Measurements from ENCODE around the gene PPP6R1. TPM values are rescaled to one million over a fixed set of nuclear protein-coding genes. Genes with fewer than 3 reads are reported as not detected.

PPP6R1 gene
- total and polyA plus RNA-seq, 12 donors, result 28.9 to 116 (median 74.9) TPM

- intact Hi-C loops (cut with DNase I), result no loop called here
- no peaks in the 10 kb centered on the region for H3K4me1 ChIP-seq (replicated peaks in 1 of 2)
- peaks cover 0 to 30% of the 10 kb centered on the region in 2 donors for H3K36me3 ChIP-seq (replicated peaks in 1 of 2)
- H3K27ac ChIP-seq, result no peak overlapping the region
- TF ChIP-seq CTCF (IDR thresholded peaks at IDR 0.05) (no peak), POLR2A (IDR thresholded peaks at IDR 0.05) (no peak)
- no peak for DNase-seq
- no peaks in the 10 kb centered on the region for H3K9me3 ChIP-seq (replicated peaks in 1 of 3)
- 69 to 82% (median 77%) methylated on average over 3 to 5 of the region's 5 CpGs for WGBS, 4 donors
- H3K4me3 ChIP-seq, result no peak overlapping the region
- H3K27me3 ChIP-seq, result no peaks in the 10 kb centered on the region
Measured at GRCh38 chr19:55198651-55199050, 60.2 kb downstream of the PPP6R1 start.

- peaks cover 0 to 29% of the 10 kb centered on the region in 2 donors for H3K36me3 ChIP-seq (replicated peaks in 1 of 2)
- intact Hi-C loops (cut with DNase I), result no loop called here
- no peak overlapping the region for H3K4me3 ChIP-seq
- WGBS, 4 donors, result 76 to 82% (median 80%) methylated on average over 4 of the region's 4 CpGs
- H3K4me1 ChIP-seq (replicated peaks in 1 of 2), result no peaks in the 10 kb centered on the region
- TF ChIP-seq POLR2A (IDR thresholded peaks at IDR 0.05) (no peak), CTCF (IDR thresholded peaks at IDR 0.05) (no peak)
- no peak overlapping the region for H3K27ac ChIP-seq
- no peak for DNase-seq
- H3K27me3 ChIP-seq, result no peaks in the 10 kb centered on the region
- no peaks in the 10 kb centered on the region for H3K9me3 ChIP-seq (replicated peaks in 1 of 3)
Measured at GRCh38 chr19:55197528-55197927, 61.3 kb downstream of the PPP6R1 start.

GRCh38 chr19:55196803-55197202 is 62.0 kb downstream of the PPP6R1 start:
- Histone ChIP-seq H3K27me3 (no peaks in the 10 kb centered on the region), H3K4me1 (replicated peaks in 1 of 2) (no peaks in the 10 kb centered on the region), H3K4me3 (no peak overlapping the region), H3K9me3 (replicated peaks in 1 of 3) (no peaks in the 10 kb centered on the region), H3K36me3 (replicated peaks in 1 of 2) (peaks cover 0 to 22% of the 10 kb centered on the region in 2 donors), H3K27ac (no peak overlapping the region)
- no peak for DNase-seq
- WGBS, 4 donors, result 87 to 96% (median 90%) methylated on average over 10 of the region's 10 CpGs
- no peak for TF ChIP-seq CTCF (IDR thresholded peaks at IDR 0.05)
- TF ChIP-seq POLR2A (IDR thresholded peaks at IDR 0.05), result no peak
- intact Hi-C loops (cut with DNase I), result no loop called here

- intact Hi-C loops (cut with DNase I), result no loop called here
- no peaks in the 10 kb centered on the region for H3K27me3 ChIP-seq
- no peak for TF ChIP-seq POLR2A (IDR thresholded peaks at IDR 0.05)
- no peak for TF ChIP-seq CTCF (IDR thresholded peaks at IDR 0.05)
Measured at GRCh38 chr19:55193481-55193880, 65.3 kb downstream of the PPP6R1 start.

More at GRCh38 chr19:55193481-55193880, 65.3 kb downstream of the PPP6R1 start:
- no peak for DNase-seq
- Histone ChIP-seq H3K4me3 (no peak overlapping the region), H3K9me3 (replicated peaks in 1 of 3) (no peaks in the 10 kb centered on the region), H3K27ac (no peak overlapping the region), H3K4me1 (replicated peaks in 1 of 2) (no peaks in the 10 kb centered on the region), H3K36me3 (replicated peaks in 1 of 2) (peaks cover 0 to 3% of the 10 kb centered on the region in 2 donors)
- WGBS, 4 donors, result 80 to 88% (median 83%) methylated on average over 12 of the region's 12 CpGs
